OCI-LY3 (cell line): ENCODE data around the gene CPXM2.

Experiments
- H2AFZ ChIP-seq: fragments of 200-600, 300-600 bp; shearing (Covaris generic); 2 replicates; pipeline ENCODE4 v1.6.0; 2014; ENCODE audit warnings: antibody characterized with exemption, low read depth, low read length
- H3K27ac ChIP-seq: fragments of 200-600, 300-600 bp; sonication (generic); 2 replicates; pipeline ENCODE4 v1.5.1; 2014; ENCODE audit warnings: mild to moderate bottlenecking, low read length, moderate library complexity, mixed read lengths
- H3K27me3 ChIP-seq: fragments of 200-600, 300-600 bp; sonication (generic); 2 replicates; pipeline ENCODE4 v1.6.1; 2014; ENCODE audit warnings: low read depth, low read length, mixed read lengths
- H3K36me3 ChIP-seq: fragments of 200-600, 300-600 bp; sonication (generic); replicated peaks from 2 replicates; pipeline ENCODE3; 2014; ENCODE audit warnings: low read depth, low read length, mixed read lengths
- H3K4me1 ChIP-seq: fragments of 300-600, 200-600 bp; sonication (generic); 2 replicates; pipeline ENCODE4 v1.6.1; 2014; ENCODE audit warnings: low read length, mixed read lengths
- H3K4me2 ChIP-seq: fragments of 200-600, 300-600 bp; sonication (generic); 2 replicates; pipeline ENCODE4 v1.6.1; 2014; ENCODE audit warnings: low read length, mixed read lengths
- H3K4me3 ChIP-seq: fragments of 300-600, 200-600 bp; sonication (generic); 2 replicates; pipeline ENCODE4 v1.5.1; 2014; ENCODE audit warnings: antibody characterized with exemption, mild to moderate bottlenecking, low read length, moderate library complexity
- H3K79me2 ChIP-seq: fragments of 300-600, 200-600 bp; shearing (Covaris generic); 2 replicates; pipeline ENCODE4 v1.6.1; 2014; ENCODE audit warnings: mild to moderate bottlenecking, low read length, mixed read lengths
- H3K9ac ChIP-seq: fragments of 300-600, 200-600 bp; shearing (Covaris generic); 2 replicates; pipeline ENCODE4 v1.6.0; 2014; ENCODE audit warnings: mild to moderate bottlenecking, low read length, moderate library complexity
- H3K9me3 ChIP-seq: fragments of 200-600, 300-600 bp; shearing (Covaris generic); 2 replicates; pipeline ENCODE4 v1.6.1; 2014; ENCODE audit warnings: low read length, mixed read lengths; ENCODE audit not compliant: insufficient read depth
- H4K20me1 ChIP-seq: fragments of 200-600, 300-600 bp; sonication (generic); 2 replicates; pipeline ENCODE4 v1.6.1; 2016; ENCODE audit warnings: low read length, mixed read lengths; ENCODE audit not compliant: insufficient read depth
- CTCF ChIP-seq: fragments of 200-600, 300-600 bp; sonication (generic); IDR thresholded peaks from 2 replicates; pipeline ENCODE4 v1.5.1; 2014; ENCODE audit warnings: antibody characterized with exemption, low read length, low read depth
- EZH2phosphoT487 ChIP-seq: fragments of 200-600 bp; shearing (Covaris generic); IDR thresholded peaks from 2 replicates; pipeline ENCODE4 v1.6.1; 2018; ENCODE audit warnings: antibody characterized with exemption, mixed run types, low read depth

Gene CPXM2

DNA sequence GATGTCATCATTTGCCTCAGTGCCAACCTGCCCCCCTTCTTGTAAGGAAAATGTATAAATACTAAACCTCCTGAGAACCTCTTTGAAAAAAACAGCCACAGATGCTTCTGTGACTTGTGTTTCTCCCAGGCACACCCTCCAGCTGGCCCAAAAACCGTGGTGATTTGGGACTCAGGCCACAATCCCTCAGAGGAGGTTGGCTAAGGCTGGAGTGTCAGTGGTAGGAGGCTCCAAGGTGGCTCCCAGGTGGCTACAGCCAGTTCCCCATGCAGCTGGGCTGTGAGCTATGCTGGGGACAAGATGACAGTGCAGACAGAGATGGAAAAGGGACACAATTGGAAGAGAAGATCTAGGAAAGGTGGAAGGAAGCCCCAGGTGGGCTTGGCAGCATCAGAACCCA lies 104.7 kb downstream of the CPXM2 start:
- Histone ChIP-seq H3K4me3 (no peak overlapping the region), H3K4me1 (no peaks in the 10 kb centered on the region), H2AFZ (no peak overlapping the region), H3K27me3 (peaks cover 18% of the 10 kb centered on the region), H3K36me3 (no peaks in the 10 kb centered on the region), H3K27ac (no peak overlapping the region), H3K9me3 (no peaks in the 10 kb centered on the region), H3K79me2 (no peaks in the 10 kb centered on the region), H4K20me1 (no peaks in the 10 kb centered on the region), H3K9ac (no peak overlapping the region), H3K4me2 (no peak overlapping the region)
- TF ChIP-seq EZH2phosphoT487 = no peak
- TF ChIP-seq CTCF = no peak

- no peaks in the 10 kb centered on the region for H3K79me2 ChIP-seq
- no peaks in the 10 kb centered on the region for H4K20me1 ChIP-seq
Measured at GRCh38 chr10:123786306-123786705, 105.3 kb downstream of the CPXM2 start.

GRCh38 chr10:123784646-123785045 lies 107.0 kb downstream of the CPXM2 start:
- no peaks in the 10 kb centered on the region for H3K9me3 ChIP-seq
- H3K36me3 ChIP-seq = no peaks in the 10 kb centered on the region
- H3K4me3 ChIP-seq = no peak overlapping the region
- H4K20me1 ChIP-seq = no peaks in the 10 kb centered on the region
- H2AFZ ChIP-seq = no peak overlapping the region
- H3K4me2 ChIP-seq = no peak overlapping the region
- no peak overlapping the region for H3K9ac ChIP-seq
- no peaks in the 10 kb centered on the region for H3K4me1 ChIP-seq
- TF ChIP-seq CTCF (no peak), EZH2phosphoT487 (no peak)
- no peak overlapping the region for H3K27ac ChIP-seq
- H3K27me3 ChIP-seq = peaks cover 28% of the 10 kb centered on the region
- no peaks in the 10 kb centered on the region for H3K79me2 ChIP-seq

More at GRCh38 chr10:123786306-123786705, 105.3 kb downstream of the CPXM2 start:
- Histone ChIP-seq H3K27ac (no peak overlapping the region), H3K4me2 (no peak overlapping the region), H3K4me1 (no peaks in the 10 kb centered on the region), H3K36me3 (no peaks in the 10 kb centered on the region), H3K9me3 (no peaks in the 10 kb centered on the region), H3K4me3 (no peak overlapping the region), H3K9ac (no peak overlapping the region), H3K27me3 (peaks cover 18% of the 10 kb centered on the region), H2AFZ (no peak overlapping the region)
- TF ChIP-seq EZH2phosphoT487 = no peak
- TF ChIP-seq CTCF = no peak

DNA sequence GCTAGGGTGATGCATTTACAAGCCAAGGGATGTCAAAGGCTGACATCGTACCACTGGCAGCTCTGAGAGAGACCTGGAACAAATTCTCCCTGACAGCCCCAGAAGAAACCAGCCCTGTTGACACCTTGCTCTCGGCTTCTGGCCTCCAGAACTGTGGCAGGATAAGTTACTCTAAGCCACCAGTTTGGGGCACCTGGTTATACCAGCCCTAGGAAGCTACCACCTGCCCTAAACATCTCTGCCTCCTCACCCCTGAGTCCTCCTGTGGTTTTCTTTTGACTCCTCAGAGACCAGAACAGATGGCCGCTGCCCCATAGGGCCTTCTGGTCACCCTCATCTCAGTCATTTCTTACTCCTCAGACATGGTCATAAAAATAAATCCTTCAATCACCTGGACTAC lies 107.4 kb downstream of the CPXM2 start:
- Histone ChIP-seq H3K9ac (no peak overlapping the region), H3K27ac (no peak overlapping the region), H3K79me2 (no peaks in the 10 kb centered on the region), H4K20me1 (no peaks in the 10 kb centered on the region), H3K36me3 (no peaks in the 10 kb centered on the region), H3K4me2 (no peak overlapping the region), H3K27me3 (peaks cover 32% of the 10 kb centered on the region), H2AFZ (no peak overlapping the region), H3K4me1 (no peaks in the 10 kb centered on the region), H3K9me3 (no peaks in the 10 kb centered on the region), H3K4me3 (no peak overlapping the region)
- no peak for TF ChIP-seq EZH2phosphoT487
- no peak for TF ChIP-seq CTCF
